GM12874 (cell line): Measurements from ENCODE around the gene CPNE2.

Experiments
- CTCF ChIP-seq: IDR thresholded peaks from 2 replicates; pipeline ENCODE4 v1.5.1; 2011; ENCODE audit warnings: low read depth, mild to moderate bottlenecking, control low read depth, low read length, moderate library complexity; ENCODE audit not compliant: insufficient read depth

The CPNE2 gene

GRCh38 chr16:57053206-57053605 is 39.2 kb upstream of the CPNE2 start:
- no peak for TF ChIP-seq CTCF

GRCh38 chr16:57054338-57054737 is 38.0 kb upstream of the CPNE2 start:
- no peak for TF ChIP-seq CTCF

- TF ChIP-seq CTCF, result no peak
These were observed 37.6 kb upstream of the CPNE2 start for GRCh38 chr16:57054771-57055170.

- no peak for TF ChIP-seq CTCF
These were observed 36.7 kb upstream of the CPNE2 start for GRCh38 chr16:57055671-57056070.

GRCh38 chr16:57058291-57058861 is 34.0 kb upstream of the CPNE2 start:
- no peak for TF ChIP-seq CTCF

GRCh38 chr16:57060323-57061083 is 31.9 kb upstream of the CPNE2 start:
- TF ChIP-seq CTCF, result no peak

GRCh38 chr16:57061084-57061905 is 31.1 kb upstream of the CPNE2 start:
- TF ChIP-seq CTCF, result no peak
